Astrocyte of the cerebellum (primary cell): ENCODE measurements around the gene LRRFIP1.

ENCODE experiments used
- DNase-seq: peaks from one replicate; pipeline ENCODE4 v3.0.0-alpha.2; 2011; ENCODE audit warnings: low read depth
- H3K4me3 ChIP-seq: 2 replicates; pipeline ENCODE4 v1.5.1; 2011; ENCODE audit warnings: mild to moderate bottlenecking, low read depth, low read length, moderate library complexity
- in situ Hi-C: cut with HindIII; loops from 2 replicates; pipeline ENCODE4 v1.10.0; 2017; ENCODE audit warnings: low sequenced_read_pairs
- TF ChIP-seq, protein P1 (sequence below): IDR thresholded peaks from 2 replicates; pipeline ENCODE4 v1.5.1; 2012; ENCODE audit warnings: low read length, low read depth, moderate library complexity, mild to moderate bottlenecking; ENCODE audit errors: missing control alignments

Gene LRRFIP1

DNA sequence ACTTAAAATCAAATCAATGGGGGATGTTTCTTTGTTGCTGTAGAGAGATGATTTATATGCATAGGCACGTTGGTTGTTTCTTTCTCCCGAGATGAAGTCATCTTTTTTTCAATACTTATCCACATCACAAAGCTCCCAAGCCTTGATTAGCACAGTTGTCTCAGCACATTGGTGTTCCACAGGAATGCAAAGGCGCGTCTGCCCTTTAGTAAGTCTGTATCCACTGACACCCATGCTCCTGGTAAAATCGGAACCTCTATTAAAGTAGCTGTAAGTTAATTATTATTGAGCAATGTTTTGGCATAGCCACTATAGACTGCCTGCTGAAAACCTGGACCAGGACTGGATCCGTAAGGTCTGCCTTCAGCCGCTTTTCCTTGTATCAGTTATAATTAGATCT lies 93.6 kb downstream of the LRRFIP1 start:
- in situ Hi-C loops: no loop called here

GRCh38 chr2:237721458-237721857 lies 94.1 kb downstream of the LRRFIP1 start:
- TF ChIP-seq, protein P1, sequence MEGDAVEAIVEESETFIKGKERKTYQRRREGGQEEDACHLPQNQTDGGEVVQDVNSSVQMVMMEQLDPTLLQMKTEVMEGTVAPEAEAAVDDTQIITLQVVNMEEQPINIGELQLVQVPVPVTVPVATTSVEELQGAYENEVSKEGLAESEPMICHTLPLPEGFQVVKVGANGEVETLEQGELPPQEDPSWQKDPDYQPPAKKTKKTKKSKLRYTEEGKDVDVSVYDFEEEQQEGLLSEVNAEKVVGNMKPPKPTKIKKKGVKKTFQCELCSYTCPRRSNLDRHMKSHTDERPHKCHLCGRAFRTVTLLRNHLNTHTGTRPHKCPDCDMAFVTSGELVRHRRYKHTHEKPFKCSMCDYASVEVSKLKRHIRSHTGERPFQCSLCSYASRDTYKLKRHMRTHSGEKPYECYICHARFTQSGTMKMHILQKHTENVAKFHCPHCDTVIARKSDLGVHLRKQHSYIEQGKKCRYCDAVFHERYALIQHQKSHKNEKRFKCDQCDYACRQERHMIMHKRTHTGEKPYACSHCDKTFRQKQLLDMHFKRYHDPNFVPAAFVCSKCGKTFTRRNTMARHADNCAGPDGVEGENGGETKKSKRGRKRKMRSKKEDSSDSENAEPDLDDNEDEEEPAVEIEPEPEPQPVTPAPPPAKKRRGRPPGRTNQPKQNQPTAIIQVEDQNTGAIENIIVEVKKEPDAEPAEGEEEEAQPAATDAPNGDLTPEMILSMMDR: no peak
- H3K4me3 ChIP-seq: no peak overlapping the region
- DNase-seq: no peak
- in situ Hi-C loops: no loop called here

More for the DNA sequence above, 93.6 kb downstream of the LRRFIP1 start:
- TF ChIP-seq, protein P1: no peak
- H3K4me3 ChIP-seq: no peak overlapping the region
- DNase-seq: peak; percentile 79

- no peak for DNase-seq
- in situ Hi-C loops: no loop called here
- TF ChIP-seq, protein P1: no peak
- H3K4me3 ChIP-seq: no peak overlapping the region
These were observed 95.2 kb downstream of the LRRFIP1 start for GRCh38 chr2:237722616-237723015.

GRCh38 chr2:237723023-237723422 lies 95.6 kb downstream of the LRRFIP1 start:
- in situ Hi-C loops: no loop called here
- no peak overlapping the region for H3K4me3 ChIP-seq
- TF ChIP-seq, protein P1: no peak
- DNase-seq: no peak

DNA sequence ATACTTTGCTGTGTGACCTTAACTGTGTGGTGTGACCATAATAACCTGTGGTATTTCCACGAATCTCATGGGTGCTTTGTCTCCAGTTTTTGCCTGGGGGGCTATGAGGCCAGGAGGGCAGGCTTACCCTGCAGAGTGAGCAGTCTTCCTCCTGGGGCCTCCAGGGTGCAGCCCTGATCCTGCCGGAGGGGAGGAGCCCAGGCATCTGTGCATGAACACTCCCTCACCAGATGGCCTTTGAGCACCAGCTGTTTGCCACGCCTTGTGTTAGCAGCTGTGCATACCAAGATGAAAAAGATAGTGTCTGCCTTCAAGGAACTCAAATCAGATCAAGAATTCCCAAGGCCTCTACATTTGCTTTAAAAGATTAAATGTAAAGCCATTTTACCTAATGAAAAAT lies 96.2 kb downstream of the LRRFIP1 start:
- no peak overlapping the region for H3K4me3 ChIP-seq
- no peak for DNase-seq
- in situ Hi-C loops: no loop called here
- TF ChIP-seq, protein P1: no peak

DNA sequence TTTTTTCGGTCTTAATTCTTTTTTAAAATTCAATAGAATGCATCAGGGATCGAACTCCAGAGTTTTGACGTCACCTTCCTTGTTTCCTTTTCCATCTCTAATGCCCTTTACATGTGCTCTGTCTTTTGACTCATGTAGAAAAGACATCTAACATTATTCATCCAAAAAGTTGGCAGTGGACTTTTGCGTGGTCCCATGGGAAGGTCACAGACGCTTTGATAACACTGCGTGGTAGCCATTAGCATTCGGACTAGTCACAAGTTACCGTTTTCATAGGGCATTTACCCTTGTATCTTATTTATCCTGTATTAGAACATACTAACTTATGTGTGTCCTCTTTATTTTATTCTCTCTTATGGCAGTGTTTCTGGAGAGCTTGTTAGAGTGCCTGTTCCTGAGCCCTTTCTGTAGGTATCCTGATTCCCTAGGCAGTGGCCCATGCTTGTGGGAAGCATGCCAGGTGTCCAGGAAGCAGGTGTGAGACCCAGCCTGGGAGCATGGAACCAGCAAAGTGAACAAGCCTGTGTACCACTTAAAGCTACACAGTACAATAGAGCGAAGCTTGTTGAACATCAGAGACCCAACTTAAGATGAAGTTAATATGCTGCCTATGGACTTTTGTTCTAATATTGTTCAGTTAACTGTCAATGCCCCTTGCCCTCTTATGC lies 97.6 kb downstream of the LRRFIP1 start:
- TF ChIP-seq, protein P1: no peak
- DNase-seq: no peak
- in situ Hi-C loops: loop anchor here (5.0 kb wide), 1 partner anchor 43 kb away; no protein-coding TSS in a partner anchor
- no peak overlapping the region for H3K4me3 ChIP-seq
